GM12801 (cell line): ENCODE results near the gene BLMH.

Experiments
- CTCF ChIP-seq: IDR thresholded peaks from one replicate; pipeline ENCODE4 v1.5.1; 2011; ENCODE audit warnings: control low read depth; ENCODE audit not compliant: insufficient read length; ENCODE audit errors: extremely low read depth

BLMH gene

DNA sequence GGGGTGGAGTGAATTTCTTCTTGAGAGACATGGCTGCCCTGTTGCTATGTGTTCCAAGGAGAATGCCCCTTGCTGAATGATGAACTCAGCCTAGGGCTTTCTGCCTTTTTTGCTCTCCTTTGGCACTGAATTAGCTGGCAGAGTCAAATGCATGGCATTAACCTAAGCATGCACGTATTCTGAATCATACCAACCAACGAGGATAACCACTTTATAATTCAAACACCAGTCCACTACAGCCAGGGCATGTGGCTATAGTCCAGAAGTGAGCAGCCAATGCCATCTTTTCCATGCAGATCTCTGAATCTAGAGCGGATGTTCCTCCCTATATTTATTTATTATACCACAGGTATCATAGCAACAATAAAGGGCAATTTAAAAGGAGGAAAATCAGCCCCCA lies 26.4 kb upstream of the BLMH start:
- no peak for TF ChIP-seq CTCF

DNA sequence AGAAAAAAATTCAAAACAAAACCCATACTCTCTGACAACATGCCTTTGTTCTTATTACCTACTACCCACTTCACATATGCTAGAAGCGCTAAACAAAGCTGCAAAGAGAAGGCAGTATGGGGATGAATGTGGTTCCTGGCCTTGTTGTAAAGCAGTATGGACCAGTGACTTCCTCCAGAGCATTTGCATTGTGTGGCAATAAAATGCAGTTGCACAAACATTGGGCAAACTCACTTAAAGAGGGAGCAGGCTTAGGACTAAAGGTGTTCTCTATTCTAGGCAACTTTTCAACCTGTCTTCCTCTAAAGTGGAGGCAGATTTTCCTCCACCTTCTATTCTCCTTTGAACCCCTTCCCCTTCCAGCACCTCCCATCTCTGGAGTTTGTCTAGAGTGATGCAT lies 25.0 kb upstream of the BLMH start:
- TF ChIP-seq CTCF: no peak

DNA sequence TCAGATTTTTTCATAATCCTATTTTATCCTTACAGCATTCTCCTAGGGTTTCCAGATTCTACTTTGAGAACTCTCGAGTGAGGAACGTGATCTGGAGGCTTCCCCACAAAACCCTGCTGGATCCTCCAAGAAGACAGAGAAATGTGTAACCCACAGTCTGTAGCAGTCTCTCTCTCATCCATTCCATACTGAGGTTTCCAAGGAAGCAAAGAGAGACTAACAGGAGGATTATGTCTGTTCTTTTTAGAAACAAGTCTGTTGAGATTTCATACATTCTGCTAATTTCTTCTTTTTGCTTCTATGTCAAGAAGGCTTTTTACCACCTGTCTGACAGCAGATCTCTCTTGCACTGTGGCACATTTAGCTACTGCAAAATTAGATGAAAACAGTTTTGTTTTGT lies 23.4 kb upstream of the BLMH start:
- TF ChIP-seq CTCF: no peak

GRCh38 chr17:30314474-30314873 lies 22.7 kb upstream of the BLMH start:
- TF ChIP-seq CTCF: no peak

- no peak for TF ChIP-seq CTCF
These were observed 20.5 kb upstream of the BLMH start for GRCh38 chr17:30312226-30312625.

GRCh38 chr17:30310562-30310961 lies 18.8 kb upstream of the BLMH start:
- TF ChIP-seq CTCF: no peak

- no peak for TF ChIP-seq CTCF
These were observed 17.8 kb upstream of the BLMH start for GRCh38 chr17:30309591-30309990.

DNA sequence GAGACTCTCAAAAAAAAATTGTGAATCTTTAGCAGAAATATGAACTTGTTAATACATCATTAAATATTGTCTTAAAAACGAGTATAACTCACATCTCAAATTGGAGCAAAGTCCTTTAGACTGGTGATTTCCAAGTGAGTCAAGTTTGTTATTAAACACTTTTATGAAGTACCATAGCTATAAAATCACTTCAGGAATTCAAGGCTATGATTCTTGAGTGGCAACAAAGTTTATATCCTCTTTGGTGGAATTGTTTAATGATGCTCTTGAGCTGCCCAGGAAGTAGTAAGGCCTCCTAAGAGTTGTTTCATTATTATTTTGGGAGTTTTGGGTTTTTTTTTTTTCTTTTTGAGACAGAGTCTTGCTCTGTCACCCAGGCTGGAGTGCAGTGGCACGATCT lies 16.7 kb upstream of the BLMH start:
- no peak for TF ChIP-seq CTCF
